ENCODE data around the gene PIEZO1. TPM values are rescaled to one million over a fixed set of nuclear protein-coding genes. Genes with fewer than 3 reads are reported as not detected.

Gene PIEZO1
- polyA plus RNA-seq, 3 donors = 22.6 to 33.4 (median 25.0) TPM

DNA sequence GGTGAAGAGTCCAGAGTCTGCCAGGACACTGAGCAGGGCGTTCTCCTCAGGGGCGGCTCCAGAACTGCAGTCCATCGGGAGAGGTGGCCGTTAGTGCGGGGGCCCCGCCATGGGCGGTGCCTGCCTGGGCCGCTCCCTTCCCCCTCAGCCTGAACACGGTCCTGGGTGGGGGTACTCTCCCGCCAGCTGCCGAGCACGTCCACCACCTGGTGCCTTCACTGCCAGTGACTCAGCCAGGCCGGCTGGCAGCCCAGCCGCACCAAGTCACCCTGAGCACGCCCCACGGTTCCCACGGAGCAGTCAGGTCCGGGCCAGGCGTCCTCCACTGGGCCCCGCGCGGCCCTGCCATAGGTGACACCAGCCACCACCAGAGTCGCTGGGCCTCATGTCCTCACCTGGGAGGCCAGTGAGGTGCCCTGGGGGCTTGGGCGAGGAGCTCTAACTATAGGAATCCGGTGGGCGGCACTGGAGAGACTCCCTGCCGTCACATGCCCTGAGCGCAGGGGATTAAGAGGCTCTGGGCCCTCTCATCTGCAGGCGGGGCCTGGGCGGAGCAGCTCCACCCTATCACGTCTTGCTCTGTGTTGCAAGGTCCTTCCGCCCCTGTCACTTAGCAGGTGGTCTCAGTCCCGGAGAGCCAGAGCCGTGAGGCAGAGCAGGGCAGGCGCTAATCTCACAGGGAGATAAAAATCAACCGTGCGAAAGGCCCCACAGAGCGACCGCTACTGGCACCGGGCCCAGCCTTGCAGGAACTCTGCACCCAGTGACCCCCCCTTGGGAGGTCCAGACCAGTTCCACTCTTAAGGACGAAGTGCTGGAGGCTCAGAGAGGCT, 14.3 kb downstream of the PIEZO1 start:
- no peak for DNase-seq (ENCODE audit: low read depth in 3 of 3, low spot score in 2 of 3)

DNA sequence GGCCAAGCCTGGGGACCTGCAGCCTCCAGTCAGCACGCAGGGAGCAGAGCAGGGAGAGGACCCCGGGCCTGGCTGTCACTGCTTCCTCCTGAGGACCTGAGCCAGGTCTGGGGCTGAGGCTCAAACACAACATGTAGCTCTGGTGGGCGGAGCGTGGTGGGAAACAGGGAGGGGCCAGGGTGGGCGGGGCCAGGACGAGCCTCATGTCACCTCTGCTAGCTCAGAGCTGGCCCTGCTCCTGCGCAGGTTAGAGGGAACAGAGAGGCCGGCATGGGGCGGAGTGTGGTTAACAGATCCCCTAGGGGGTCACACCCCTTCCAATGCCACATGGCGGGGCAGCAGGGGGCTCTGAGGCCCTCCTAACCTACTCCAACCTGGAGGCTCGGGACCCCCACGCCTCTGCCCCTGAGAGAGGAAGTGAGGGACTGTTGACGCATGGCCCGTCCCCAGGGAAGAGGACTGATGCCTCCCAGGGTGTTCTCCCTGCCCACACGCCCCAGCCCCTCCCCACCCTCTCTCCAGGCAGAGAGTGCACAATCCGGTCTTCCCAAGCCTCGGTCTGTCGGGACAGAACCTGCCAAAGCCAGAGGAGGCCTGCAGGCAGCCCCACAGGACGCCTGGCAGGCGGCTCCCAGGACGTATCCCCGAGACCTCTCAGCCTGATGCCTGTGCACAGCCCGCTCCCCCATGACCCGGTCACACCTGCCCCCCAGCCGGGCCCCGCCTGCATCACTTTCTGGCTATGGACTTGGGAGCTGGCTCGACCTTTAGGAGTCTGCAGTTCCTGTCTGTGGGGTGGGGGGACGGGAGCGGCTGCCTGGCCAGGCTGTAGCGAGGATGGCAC, 15.2 kb downstream of the PIEZO1 start:
- no peak for DNase-seq (ENCODE audit: low read depth in 3 of 3, low spot score in 2 of 3)

DNA sequence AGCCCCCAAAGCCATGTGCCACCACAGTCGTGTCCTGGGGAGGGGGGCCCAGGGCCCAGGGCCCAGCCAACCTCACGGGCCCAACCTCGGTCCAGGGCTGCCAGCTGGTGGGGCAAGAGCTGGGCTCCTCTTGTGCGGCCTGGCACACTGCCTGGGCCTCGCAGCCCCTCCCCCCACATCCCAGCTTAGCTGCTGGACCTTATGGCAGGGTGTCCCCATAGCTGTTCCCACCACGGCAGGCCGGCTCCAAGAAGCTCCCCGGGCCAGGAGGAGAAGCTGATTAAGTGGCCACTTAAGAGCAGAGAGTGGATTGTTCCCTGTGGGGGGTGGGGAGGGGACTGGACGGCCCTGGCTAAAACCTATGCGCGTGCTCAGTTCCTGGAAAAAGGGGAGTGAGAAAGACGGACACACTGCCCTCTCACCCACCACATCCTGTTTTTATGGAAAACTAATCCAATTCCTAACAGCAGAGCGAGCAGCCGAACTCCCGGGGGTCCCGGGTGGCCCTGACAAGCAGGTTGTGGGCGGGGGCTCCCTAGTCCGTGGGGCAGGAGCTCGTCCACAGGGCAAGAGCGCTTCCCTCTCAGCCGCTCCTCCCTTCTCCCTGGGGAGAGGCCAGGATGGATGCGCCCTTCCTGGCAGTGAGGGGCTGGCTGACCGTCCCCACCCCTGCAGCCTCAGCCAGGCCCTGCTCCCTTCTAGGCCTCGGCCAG, 16.8 kb downstream of the PIEZO1 start:
- DNase-seq (ENCODE audit: low read depth in 3 of 3, low spot score in 2 of 3) = no peak

DNA sequence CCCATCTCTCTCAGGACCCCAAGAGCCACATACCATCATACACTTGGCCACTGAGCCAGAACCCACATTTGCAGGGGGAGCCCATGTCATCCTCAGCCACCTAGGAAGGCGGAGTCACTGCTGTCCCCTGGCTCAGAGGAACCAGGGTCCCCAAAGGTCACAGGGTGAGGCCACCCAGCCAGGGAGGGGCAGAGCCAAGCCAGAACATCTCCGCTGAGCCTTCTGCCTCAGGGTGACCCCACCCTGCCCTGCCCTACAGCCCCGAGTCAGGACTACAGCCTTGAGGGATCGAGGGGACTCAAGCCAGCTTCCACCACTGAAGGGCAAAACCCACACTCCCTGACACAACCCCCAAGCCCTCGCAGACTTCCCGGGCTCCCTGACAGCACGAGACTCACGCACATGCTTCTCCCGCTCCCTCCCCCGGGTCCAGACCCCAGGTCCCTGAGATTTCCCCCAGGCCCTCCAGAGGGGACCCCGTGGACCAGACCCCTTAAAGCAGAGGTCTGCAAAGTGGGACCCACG, 17.4 kb downstream of the PIEZO1 start:
- no peak for DNase-seq (ENCODE audit: low read depth in 3 of 3, low spot score in 2 of 3)

DNA sequence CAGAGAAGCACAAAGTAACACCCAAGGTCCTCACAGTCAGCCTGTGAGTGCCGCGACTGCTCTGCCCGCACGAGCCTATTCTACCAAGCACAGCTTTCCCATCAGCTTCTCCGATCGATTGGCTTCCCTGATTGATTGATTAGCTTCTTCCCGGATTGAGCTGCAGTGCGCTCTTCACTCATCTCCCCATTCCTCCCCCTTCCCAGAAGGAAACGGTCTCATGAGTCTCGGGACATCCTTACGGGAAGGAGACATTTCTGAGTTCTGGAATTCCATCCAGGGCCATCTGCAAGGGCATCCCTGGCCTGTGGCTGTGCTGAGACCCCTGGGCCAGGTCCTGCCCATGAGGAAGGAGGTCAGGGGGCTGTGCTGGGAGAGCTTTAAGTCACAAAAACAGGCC, 18.0 kb downstream of the PIEZO1 start:
- DNase-seq (ENCODE audit: low read depth in 3 of 3, low spot score in 2 of 3) = no peak

- no peak for DNase-seq (ENCODE audit: low read depth in 3 of 3, low spot score in 2 of 3)
Observed at GRCh38 chr16:88764913-88765349, 20.1 kb downstream of the PIEZO1 start.

- no peak for DNase-seq (ENCODE audit: low read depth in 3 of 3, low spot score in 2 of 3)
Observed at GRCh38 chr16:88764080-88764479, 20.9 kb downstream of the PIEZO1 start.

DNA sequence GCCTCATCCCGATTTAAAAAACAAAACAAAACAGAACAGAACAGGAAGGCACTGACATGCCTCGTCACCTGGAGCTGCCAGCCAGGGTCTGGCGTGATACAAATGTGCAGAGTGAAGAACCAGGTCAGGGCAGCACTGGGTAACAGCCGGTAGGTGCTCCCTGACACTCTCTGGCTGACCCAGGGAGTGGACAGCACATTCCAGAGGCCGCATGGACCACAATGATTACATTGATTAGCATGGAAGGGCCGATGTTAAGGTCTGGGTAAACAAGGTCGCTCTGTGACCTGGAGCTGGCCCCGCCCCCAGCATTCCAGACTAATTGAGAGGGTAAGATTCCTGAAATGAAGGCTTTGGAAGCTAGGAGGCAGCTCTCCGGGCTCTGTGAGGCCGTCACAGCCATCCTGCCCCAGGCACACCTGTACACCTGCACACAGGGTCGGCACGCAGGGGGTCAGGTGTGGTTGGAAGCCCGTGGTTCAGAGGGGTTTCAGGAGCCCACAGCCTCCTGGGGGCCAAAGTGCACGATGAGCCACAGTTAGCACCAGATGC, 21.4 kb downstream of the PIEZO1 start:
- no peak for DNase-seq (ENCODE audit: low read depth in 3 of 3, low spot score in 2 of 3)

DNA sequence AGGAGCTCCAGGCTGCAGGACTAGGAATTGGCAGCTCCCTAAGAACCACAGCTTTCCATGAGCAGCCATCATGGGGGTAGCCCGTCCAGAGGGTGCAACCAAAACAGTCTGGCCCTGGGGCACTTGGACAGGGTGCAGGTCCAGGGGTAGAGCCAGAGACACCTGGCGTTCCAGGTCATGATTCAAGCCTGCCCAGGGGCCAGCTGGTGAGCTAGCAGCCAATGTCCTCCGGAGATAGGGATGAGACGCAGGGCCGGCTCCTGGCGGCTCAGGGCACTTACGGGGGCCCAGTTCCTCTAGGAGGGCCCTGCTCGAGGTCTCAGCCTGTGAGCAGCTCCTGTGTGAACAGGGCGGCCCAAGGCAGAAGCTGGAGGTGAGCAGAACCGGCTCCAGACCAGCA, 22.1 kb downstream of the PIEZO1 start:
- no peak for DNase-seq (ENCODE audit: low read depth in 3 of 3, low spot score in 2 of 3)

DNA sequence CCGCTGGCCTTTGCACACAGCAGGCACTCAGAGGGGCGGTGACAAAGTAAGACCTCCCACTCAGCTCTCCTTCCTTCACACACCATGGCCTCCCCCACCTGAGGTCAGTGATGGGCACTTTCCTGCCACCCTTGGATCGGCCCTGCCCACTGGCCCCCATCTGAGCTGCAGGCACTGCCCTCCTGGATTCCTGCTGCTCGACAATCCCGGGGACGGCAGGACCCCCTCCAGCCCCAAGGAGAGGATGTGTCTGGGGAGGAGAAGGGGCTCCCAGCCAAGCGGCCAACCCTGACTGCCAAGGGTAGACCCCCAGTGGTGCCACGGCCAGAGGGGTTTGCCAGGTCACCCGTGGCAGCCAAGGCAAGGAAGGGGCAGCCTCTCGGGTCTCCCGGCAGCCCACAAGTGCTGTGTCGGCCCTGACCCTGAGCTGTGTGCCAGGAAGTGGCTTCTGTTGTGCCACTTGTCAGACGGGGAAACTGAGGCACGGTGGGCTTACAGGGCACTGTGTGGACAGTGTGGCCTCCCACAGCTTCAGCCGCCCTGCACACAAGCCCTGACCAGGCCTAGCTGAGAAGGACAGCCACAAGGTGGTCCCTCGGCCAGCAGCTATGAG, 22.7 kb downstream of the PIEZO1 start:
- no peak for DNase-seq (ENCODE audit: low read depth in 3 of 3, low spot score in 2 of 3)

- DNase-seq (ENCODE audit: low read depth in 3 of 3, low spot score in 2 of 3) = no peak
Observed at GRCh38 chr16:88761830-88762229, 23.2 kb downstream of the PIEZO1 start.

DNA sequence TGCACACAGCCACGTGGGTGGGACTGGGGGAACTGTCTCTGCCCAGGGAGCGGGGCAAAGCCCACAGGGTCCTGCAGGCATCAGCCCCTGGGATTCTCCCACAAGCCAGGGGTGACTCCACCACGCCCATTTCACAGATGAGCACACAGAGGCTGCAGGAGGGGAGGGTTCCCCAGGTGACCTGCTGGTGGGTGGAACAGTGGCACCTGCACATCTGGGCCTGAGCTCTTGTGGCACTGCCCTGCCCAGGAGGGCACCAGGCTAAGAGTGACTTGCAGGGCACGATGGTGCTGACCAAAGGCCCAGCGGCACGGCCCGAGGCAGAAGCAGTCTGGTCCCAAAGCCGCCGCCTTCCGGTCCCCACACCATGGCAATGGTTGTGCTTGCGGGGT, 23.9 kb downstream of the PIEZO1 start:
- no peak for DNase-seq (ENCODE audit: low read depth in 3 of 3, low spot score in 2 of 3)

GRCh38 chr16:88760424-88761142, 24.4 kb downstream of the PIEZO1 start:
- DNase-seq (ENCODE audit: low read depth in 3 of 3, low spot score in 2 of 3) = no peak

- DNase-seq (ENCODE audit: low read depth in 3 of 3, low spot score in 2 of 3) = no peak
Observed at GRCh38 chr16:88759976-88760350, 25.1 kb downstream of the PIEZO1 start.

GRCh38 chr16:88759245-88759975, 25.6 kb downstream of the PIEZO1 start:
- no peak for DNase-seq (ENCODE audit: low read depth in 3 of 3, low spot score in 2 of 3)

GRCh38 chr16:88758944-88759244, 26.1 kb downstream of the PIEZO1 start:
- DNase-seq (ENCODE audit: low read depth in 3 of 3, low spot score in 2 of 3) = no peak

DNA sequence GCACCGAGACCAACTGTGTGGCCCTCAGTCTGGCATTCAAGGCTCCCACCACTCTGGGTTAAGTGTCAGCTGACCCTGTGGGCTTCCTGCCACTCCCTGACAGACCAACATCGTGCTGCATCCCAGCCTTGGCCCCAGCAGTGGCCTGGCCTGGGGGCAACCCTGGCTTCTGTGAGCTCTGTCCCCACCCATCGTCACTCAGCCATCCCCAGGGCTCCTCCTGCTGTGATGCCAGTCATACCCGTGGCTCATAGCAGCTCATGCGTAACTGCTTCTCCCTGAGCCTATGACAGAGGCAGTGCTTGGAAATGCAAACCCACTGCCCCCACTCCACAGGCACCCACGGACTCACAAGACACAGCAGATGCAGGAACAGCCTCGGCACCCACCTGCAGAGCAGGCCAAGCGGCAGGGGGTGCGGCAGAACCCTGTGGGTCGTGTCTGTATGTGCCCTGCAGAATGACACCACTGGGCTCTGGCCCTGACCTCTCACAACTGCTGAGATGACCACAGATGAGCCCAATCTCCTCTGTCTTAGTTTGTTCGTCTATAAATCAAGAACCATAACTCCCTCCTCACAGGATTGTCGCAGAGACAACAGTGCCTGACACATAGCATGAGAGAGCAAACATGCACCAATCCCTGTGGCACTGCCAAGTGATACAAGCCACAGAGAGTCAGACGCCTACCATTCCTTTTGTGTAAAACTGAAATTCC, 26.6 kb downstream of the PIEZO1 start:
- no peak for DNase-seq (ENCODE audit: low read depth in 3 of 3, low spot score in 2 of 3)

DNA sequence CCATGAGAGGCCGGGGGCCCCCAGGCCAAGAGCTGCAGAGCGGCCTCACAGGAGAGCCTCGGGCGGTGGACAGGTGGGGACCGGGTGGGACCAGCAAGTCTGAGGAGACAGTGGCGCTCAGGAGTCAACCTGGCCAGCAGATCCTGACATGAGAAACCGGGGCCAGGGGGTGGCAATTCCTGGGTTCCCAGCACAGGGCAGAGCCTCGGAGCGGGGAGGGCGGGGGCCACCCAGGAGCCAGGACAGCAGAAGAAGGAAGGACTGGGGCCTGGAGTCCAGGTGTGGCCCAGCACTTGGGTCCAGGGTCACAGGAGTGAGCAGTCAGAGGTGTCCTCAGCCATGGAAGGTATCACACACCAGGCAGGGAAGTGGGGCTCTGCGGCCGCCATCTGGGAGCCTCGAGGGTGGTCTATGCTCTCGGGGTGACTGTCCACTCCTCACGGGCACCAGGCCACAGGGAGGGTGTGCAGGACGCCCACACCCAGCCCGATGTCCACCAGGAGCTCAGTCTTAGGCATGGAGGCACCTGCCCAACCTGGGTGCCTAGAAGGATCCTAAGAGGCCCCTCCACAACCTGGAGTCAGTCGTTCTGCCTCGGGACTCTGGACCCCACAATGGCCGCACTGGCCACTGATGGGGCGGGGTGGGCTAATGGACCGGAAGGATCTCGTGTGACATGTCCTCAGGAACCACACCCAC, 29.1 kb downstream of the PIEZO1 start:
- DNase-seq (ENCODE audit: low read depth in 3 of 3, low spot score in 2 of 3) = no peak

Data from right renal cortex interstitium (tissue), 3 donors.